GM12878 (cell line): Measurements from ENCODE around the gene TPRN. TPM values are rescaled to one million over a fixed set of nuclear protein-coding genes. Genes with fewer than 3 reads are reported as not detected.

Experiments used
- ATAC-seq: fragments of 200-7000 bp; cut with Tn5 transposase; 3 replicates; pipeline ENCODE4 v1.9.1; 2020; ENCODE audit warnings: mild to moderate bottlenecking, moderate library complexity
- BruUV-seq: library from RNA; stranded (reverse); fragments of 400-500 nt; replicated peaks from 2 replicates; lab custom pipeline; 2021; lab: Mats Ljungman, UMichigan
- CTCF ChIA-PET: fragments of 300-600 bp; sonication (Branson Sonifier 250); formaldehyde crosslinking; extraction: SDS; loops from one replicate; lab custom pipeline; 2021; ENCODE audit warnings: inconsistent platforms; lab: Yijun Ruan, JAX
- POLR2A ChIA-PET: fragments of 350-600 bp; formaldehyde crosslinking; extraction: SDS; loops from one replicate; lab custom pipeline; 2021; ENCODE audit warnings: inconsistent platforms; lab: Charles Lee
- RAD21 ChIA-PET: fragments of 300-600 bp; sonication (Branson Sonifier 250); formaldehyde crosslinking; loops from one replicate; lab custom pipeline; 2023; ENCODE audit warnings: antibody characterized with exemption; ENCODE audit not compliant: unreplicated experiment; lab: Charles Lee
- SMC1A ChIA-PET: fragments of 300-600 bp; sonication (Branson Sonifier 250); formaldehyde crosslinking; loops from one replicate; lab custom pipeline; 2023; ENCODE audit not compliant: unreplicated experiment, uncharacterized antibody; lab: Charles Lee
- DNase-seq: peaks from one replicate; pipeline ENCODE4 v3.0.0-alpha.2; 2011; ENCODE audit warnings: low read depth, low spot score
- FAIRE-seq: peaks from 3 replicates; lab custom pipeline; 2011; peaks lifted over from hg19 to GRCh38; lab: Jason Lieb, UNC
- H2AFZ ChIP-seq: 2 replicates; pipeline ENCODE4 v1.6.0; 2011; ENCODE audit warnings: low read depth, low read length, control low read depth; ENCODE audit not compliant: control insufficient read depth
- H3K27ac ChIP-seq: 2 replicates; pipeline ENCODE4 v1.5.1; 2011; ENCODE audit warnings: control low read depth; ENCODE audit not compliant: control insufficient read depth, insufficient read depth
- H3K27me3 ChIP-seq, 2 experiments: replicated peaks in 1 of 2; 2 replicates each; pipeline versions ENCODE4 v1.6.0 to v1.6.1; 2011; ENCODE audit warnings: low read length in 1 of 2; ENCODE audit not compliant: control insufficient read depth in 2 of 2, insufficient read depth in 2 of 2
- H3K36me3 ChIP-seq, 2 experiments: 2 replicates each; pipeline ENCODE4 v1.5.1; 2011; ENCODE audit warnings: low read length in 1 of 2; ENCODE audit not compliant: control insufficient read depth in 2 of 2, insufficient read depth in 2 of 2
- H3K4me1 ChIP-seq: 2 replicates; pipeline ENCODE4 v1.6.1; 2011; ENCODE audit warnings: mild to moderate bottlenecking, low read length, moderate library complexity, mixed read lengths; ENCODE audit not compliant: control insufficient read depth, insufficient read depth
- H3K4me2 ChIP-seq: 2 replicates; pipeline ENCODE4 v1.6.0; 2011; ENCODE audit warnings: control low read depth; ENCODE audit not compliant: control insufficient read depth, insufficient read depth
- H3K4me3 ChIP-seq: fragments of 200-600 bp; sonication (generic); 2 replicates; pipeline ENCODE4 v1.5.1; 2016
- H3K79me2 ChIP-seq: 2 replicates; pipeline ENCODE4 v1.6.0; 2011; ENCODE audit warnings: low read length; ENCODE audit not compliant: control insufficient read depth, insufficient read depth
- H3K9ac ChIP-seq: 2 replicates; pipeline ENCODE4 v1.8.0; 2011; ENCODE audit warnings: low read length, control low read depth, mixed read lengths; ENCODE audit not compliant: control insufficient read depth, insufficient read depth
- H3K9me3 ChIP-seq: replicated peaks from 3 replicates; pipeline ENCODE4 v1.5.1; 2011; ENCODE audit warnings: mild to moderate bottlenecking, low read length; ENCODE audit not compliant: control insufficient read depth, insufficient read depth
- H4K20me1 ChIP-seq: 2 replicates; pipeline ENCODE4 v1.6.0; 2011; ENCODE audit not compliant: control insufficient read depth, insufficient read depth
- CHD4 ChIP-seq: fragments of 200-600 bp; sonication (generic); IDR thresholded peaks from 2 replicates; pipeline ENCODE4 v1.6.1; 2016; ENCODE audit warnings: mild to moderate bottlenecking
- CTCF ChIP-seq, 3 experiments: IDR thresholded peaks in 2 of 3; conservative IDR thresholded peaks in 1 of 3; 2 replicates each; pipeline ENCODE4 v1.5.1; 2011; ENCODE audit warnings: low read depth in 3 of 3, low read length in 3 of 3, mild to moderate bottlenecking in 3 of 3, control low read depth in 2 of 3, moderate library complexity in 2 of 3, inconsistent platforms in 1 of 3, mixed read lengths in 1 of 3; ENCODE audit not compliant: control insufficient read depth in 2 of 3, insufficient read depth in 1 of 3; ENCODE audit errors: extremely low read depth in 1 of 3
- FOXM1 ChIP-seq: IDR thresholded peaks from 2 replicates; pipeline ENCODE4 v1.6.1; 2012; ENCODE audit warnings: low read depth, mild to moderate bottlenecking, inconsistent platforms, low read length, moderate library complexity
- HDAC2 ChIP-seq: fragments of 200-600 bp; sonication (generic); IDR thresholded peaks from 2 replicates; pipeline ENCODE4 v1.6.1; 2017
- POLR2A ChIP-seq: IDR thresholded peaks from 2 replicates; pipeline ENCODE4 v1.6.1; 2011; ENCODE audit warnings: low read depth, mild to moderate bottlenecking, low read length
- WGBS: methylation state at CpG from one replicate; pipeline ENCODE4 v1.1.6; 2016; ENCODE audit warnings: low lambda C conversion rate; ENCODE audit not compliant: insufficient replicate concordance, insufficient coverage; ENCODE audit errors: missing lambda C conversion rate; 5-methylcytosine and 5-hydroxymethylcytosine counted together
- in situ Hi-C: fragments of 300-500 bp; cut with MboI; formaldehyde crosslinking; loops from 9 replicates; pipeline ENCODE4 v1.14.3; 2018; ENCODE audit warnings: mixed read lengths
- intact Hi-C: fragments of 100-400 bp; cut with micrococcal nuclease; formaldehyde crosslinking; loops from one replicate; pipeline ENCODE4 v1.14.2; 2022; ENCODE audit not compliant: unreplicated experiment
- polyA plus RNA-seq, 11 experiments: library from polyadenylated mRNA; depleted of rRNA in 4 of 11; unstranded in 6 of 11; stranded (reverse) in 5 of 11; fragments of >200 nt; fragmentation: Nextera tagmentation in 4 of 11; fragmentation: Illumina TruSeq in 1 of 11; extraction: Ambion mirVana in 4 of 11; extraction: Trizol in 1 of 11; gene quantifications; 1 replicate in 1 of 11; 2 replicates in 10 of 11; pipeline versions ENCODE4 v1.2.1 to v1.2.3, GENCODE V29; 2011 to 2016; ENCODE audit warnings: inconsistent platforms in 2 of 11, missing spikeins in 2 of 11, low read depth in 1 of 11
- total RNA-seq, 4 experiments: library from RNA; depleted of rRNA in 3 of 4; stranded (reverse); fragments of >200 nt in 3 of 4; fragmentation: Illumina TruSeq in 1 of 4; extraction: Trizol in 1 of 4; gene quantifications; 2 replicates each; pipeline versions ENCODE4 v1.2.1 to v1.2.3, GENCODE V29; 2013 to 2021

The TPRN gene
- total and polyA plus RNA-seq, 10 of the 15 experiments (the other 5 are each of a cell fraction or from before 2014, with no cell fraction given): 0.18 to 19.5 (median 3.1) TPM

- Histone ChIP-seq H4K20me1 (peaks cover 7% of the 10 kb centered on the region; the same call in 1 of the 2 replicates), H3K27me3 (no peaks in the 10 kb centered on the region), H3K9me3 (no peaks in the 10 kb centered on the region), H3K79me2 (peaks cover 33% of the 10 kb centered on the region), H3K4me1 (peaks cover 22% of the 10 kb centered on the region), H3K9ac (no peak overlapping the region), H3K36me3 (peaks cover 0 to 7% of the 10 kb centered on the region in 2 experiments; a peak in 3 of 4 replicates), H3K4me3 (no peak overlapping the region), H3K4me2 (no peak overlapping the region), H2AFZ (no peak overlapping the region), H3K27ac (no peak overlapping the region)
- TF ChIP-seq POLR2A (peak; percentile 38; the same call in 1 of the 2 replicates), FOXM1 (no peak), HDAC2 (no peak)
- ATAC-seq (no peak), DNase-seq (no peak), FAIRE-seq (no peak)
- WGBS: 67% methylated on average over 3 of the region's 3 CpGs
- no TSS peak for BruUV-seq
- SMC1A ChIA-PET: no interaction called here
- intact Hi-C loops (no loop called here), in situ Hi-C loops (no loop called here)
- POLR2A ChIA-PET: interaction anchor here (0.6 kb wide), 1 partner anchor 70 kb away, joined by 3 read pairs; no protein-coding TSS in a partner anchor
- RAD21 ChIA-PET: no interaction called here
- CTCF ChIA-PET: interaction anchor here (0.9 kb wide), 1 partner anchor 68 kb away, joined by 5 read pairs; no protein-coding TSS in a partner anchor
Measured at GRCh38 chr9:137191245-137191644, 9.3 kb downstream of the TPRN start.

DNA sequence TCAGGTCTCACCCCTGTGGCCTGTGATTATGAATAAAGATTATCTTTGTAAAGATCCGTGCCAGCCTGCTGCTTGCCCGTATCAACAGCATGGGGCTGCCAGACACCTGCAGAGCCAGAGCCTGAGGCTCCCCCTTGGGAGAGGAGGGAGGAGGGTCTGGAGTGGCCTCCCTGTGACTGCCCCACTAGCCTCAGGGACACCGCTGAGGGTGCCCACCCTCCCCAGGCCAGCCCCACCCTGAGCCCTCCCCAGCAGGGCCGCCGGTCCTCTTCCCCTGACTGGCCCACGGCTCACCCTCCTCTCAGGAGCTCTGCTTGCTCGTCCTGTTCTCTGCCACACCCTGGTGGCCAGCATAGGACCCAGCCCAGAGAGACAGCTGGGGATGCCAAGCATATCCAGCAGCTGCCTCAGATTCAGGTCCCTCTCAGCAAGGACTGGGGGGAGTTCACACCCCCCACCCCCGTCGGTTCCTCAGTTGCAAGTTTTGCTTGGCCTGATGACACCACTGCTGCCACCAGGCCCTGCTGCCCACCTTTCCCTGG, 10.2 kb downstream of the TPRN start:
- H3K9ac ChIP-seq: no peak overlapping the region
- WGBS: 83% methylated on average over 6 of the region's 9 CpGs
- ATAC-seq: no peak

More for the DNA sequence above, 10.2 kb downstream of the TPRN start:
- no TSS peak for BruUV-seq
- no peak for DNase-seq
- H3K4me3 ChIP-seq: 0 out of 2 replicates have a peak overlapping the region, but pooled peaks have one; percentile 99
- ChIA-PET RAD21 (interaction anchor here (0.6 to 1.1 kb wide), 2 partner anchors 33 to 76 kb away, joined by 3 read pairs; partner anchors contain the start of gene DPP7), CTCF (interaction anchor here (0.6 to 2.7 kb wide), 7 partner anchors 14 to 123 kb away, joined by 3 to 21 read pairs (median 7); partner anchors contain the start of gene RNF224), POLR2A (interaction anchor here (1.8 to 4.6 kb wide), 4 partner anchors 11 to 47 kb away, joined by 7 to 22 read pairs (median 9); partner anchors contain the start of genes CYSRT1, RNF208 and TPRN), SMC1A (interaction anchor here (1.2 to 2.2 kb wide), 3 partner anchors 8 to 62 kb away, joined by 3 to 9 read pairs (median 7); no protein-coding TSS in a partner anchor)
- H3K9me3 ChIP-seq: no peaks in the 10 kb centered on the region
- H3K79me2 ChIP-seq: peaks cover 35% of the 10 kb centered on the region
- intact Hi-C loops: no loop called here
- peaks cover 7% of the 10 kb centered on the region; the same call in 1 of the 2 replicates for H4K20me1 ChIP-seq
- H3K36me3 ChIP-seq: peaks cover 0 to 7% of the 10 kb centered on the region in 2 experiments; a peak in 3 of 4 replicates
- in situ Hi-C loops: no loop called here
- H3K27ac ChIP-seq: no peak overlapping the region
- peak in 1 of 3 experiments; percentile 7; a peak in 1 of 6 replicates for TF ChIP-seq CTCF (IDR thresholded peaks at IDR 0.05 in 2 of 3, conservative IDR thresholded peaks at IDR 0.05 in 1 of 3; ENCODE audit: control insufficient read depth in 2 of 3, extremely low read depth in 1 of 3, insufficient read depth in 1 of 3, low read depth in 3 of 3, low read length in 3 of 3)
- TF ChIP-seq CHD4: no peak
- no peaks in the 10 kb centered on the region for H3K27me3 ChIP-seq
- H3K4me2 ChIP-seq: peak overlapping the region; percentile 93; the same call in 1 of the 2 replicates
- no peak for FAIRE-seq
- no peak overlapping the region for H2AFZ ChIP-seq
- peaks cover 22% of the 10 kb centered on the region for H3K4me1 ChIP-seq
